GM12878 (cell line): Measurements from ENCODE around the gene C1R. TPM values are rescaled to one million over a fixed set of nuclear protein-coding genes. Genes with fewer than 3 reads are reported as not detected.

Source experiments
- ATAC-seq: fragments of 200-7000 bp; cut with Tn5 transposase; 3 replicates; pipeline ENCODE4 v1.9.1; 2020; ENCODE audit warnings: mild to moderate bottlenecking, moderate library complexity
- BruUV-seq: library from RNA; stranded (reverse); fragments of 400-500 nt; replicated peaks from 2 replicates; lab custom pipeline; 2021; lab: Mats Ljungman, UMichigan
- CTCF ChIA-PET: fragments of 300-600 bp; sonication (Branson Sonifier 250); formaldehyde crosslinking; extraction: SDS; loops from one replicate; lab custom pipeline; 2021; ENCODE audit warnings: inconsistent platforms; lab: Yijun Ruan, JAX
- POLR2A ChIA-PET: fragments of 350-600 bp; formaldehyde crosslinking; extraction: SDS; loops from one replicate; lab custom pipeline; 2021; ENCODE audit warnings: inconsistent platforms; lab: Charles Lee
- RAD21 ChIA-PET: fragments of 300-600 bp; sonication (Branson Sonifier 250); formaldehyde crosslinking; loops from one replicate; lab custom pipeline; 2023; ENCODE audit warnings: antibody characterized with exemption; ENCODE audit not compliant: unreplicated experiment; lab: Charles Lee
- SMC1A ChIA-PET: fragments of 300-600 bp; sonication (Branson Sonifier 250); formaldehyde crosslinking; loops from one replicate; lab custom pipeline; 2023; ENCODE audit not compliant: unreplicated experiment, uncharacterized antibody; lab: Charles Lee
- DNase-seq: peaks from one replicate; pipeline ENCODE4 v3.0.0-alpha.2; 2011; ENCODE audit warnings: low read depth, low spot score
- FAIRE-seq: peaks from 3 replicates; lab custom pipeline; 2011; peaks lifted over from hg19 to GRCh38; lab: Jason Lieb, UNC
- H2AFZ ChIP-seq: 2 replicates; pipeline ENCODE4 v1.6.0; 2011; ENCODE audit warnings: low read depth, low read length, control low read depth; ENCODE audit not compliant: control insufficient read depth
- H3K27ac ChIP-seq: 2 replicates; pipeline ENCODE4 v1.5.1; 2011; ENCODE audit warnings: control low read depth; ENCODE audit not compliant: control insufficient read depth, insufficient read depth
- H3K27me3 ChIP-seq, 2 experiments: replicated peaks in 1 of 2; 2 replicates each; pipeline versions ENCODE4 v1.6.0 to v1.6.1; 2011; ENCODE audit warnings: low read length in 1 of 2; ENCODE audit not compliant: control insufficient read depth in 2 of 2, insufficient read depth in 2 of 2
- H3K36me3 ChIP-seq, 2 experiments: 2 replicates each; pipeline ENCODE4 v1.5.1; 2011; ENCODE audit warnings: low read length in 1 of 2; ENCODE audit not compliant: control insufficient read depth in 2 of 2, insufficient read depth in 2 of 2
- H3K4me1 ChIP-seq: 2 replicates; pipeline ENCODE4 v1.6.1; 2011; ENCODE audit warnings: mild to moderate bottlenecking, low read length, moderate library complexity, mixed read lengths; ENCODE audit not compliant: control insufficient read depth, insufficient read depth
- H3K4me2 ChIP-seq: 2 replicates; pipeline ENCODE4 v1.6.0; 2011; ENCODE audit warnings: control low read depth; ENCODE audit not compliant: control insufficient read depth, insufficient read depth
- H3K4me3 ChIP-seq: fragments of 200-600 bp; sonication (generic); 2 replicates; pipeline ENCODE4 v1.5.1; 2016
- H3K79me2 ChIP-seq: 2 replicates; pipeline ENCODE4 v1.6.0; 2011; ENCODE audit warnings: low read length; ENCODE audit not compliant: control insufficient read depth, insufficient read depth
- H3K9ac ChIP-seq: 2 replicates; pipeline ENCODE4 v1.8.0; 2011; ENCODE audit warnings: low read length, control low read depth, mixed read lengths; ENCODE audit not compliant: control insufficient read depth, insufficient read depth
- H3K9me3 ChIP-seq: replicated peaks from 3 replicates; pipeline ENCODE4 v1.5.1; 2011; ENCODE audit warnings: mild to moderate bottlenecking, low read length; ENCODE audit not compliant: control insufficient read depth, insufficient read depth
- H4K20me1 ChIP-seq: 2 replicates; pipeline ENCODE4 v1.6.0; 2011; ENCODE audit not compliant: control insufficient read depth, insufficient read depth
- DPF2 ChIP-seq: fragments of 450-650 bp; IDR thresholded peaks from 2 replicates; pipeline ENCODE4 v1.6.1; 2017; ENCODE audit warnings: mild to moderate bottlenecking
- ESRRA ChIP-seq: IDR thresholded peaks from 2 replicates; pipeline ENCODE4 v1.6.1; 2012; ENCODE audit warnings: mild to moderate bottlenecking, low read length, improper control_type of control experiment
- EZH2 ChIP-seq: IDR thresholded peaks from 2 replicates; pipeline ENCODE4 v1.6.1; 2012; ENCODE audit warnings: low read depth, mild to moderate bottlenecking, control low read depth, inconsistent platforms, low read length, borderline replicate concordance; ENCODE audit not compliant: control insufficient read depth
- FOS ChIP-seq: IDR thresholded peaks from 3 replicates; pipeline ENCODE4 v1.6.1; 2011; ENCODE audit warnings: borderline replicate concordance; ENCODE audit not compliant: insufficient read length; ENCODE audit errors: extremely low read depth
- HDGF ChIP-seq: fragments of 450-650 bp; IDR thresholded peaks from 2 replicates; pipeline ENCODE4 v1.6.1; 2016; ENCODE audit warnings: antibody characterized with exemption
- IKZF2 ChIP-seq, 2 experiments: fragments of 450-650 bp; IDR thresholded peaks; 2 replicates each; pipeline ENCODE4 v1.6.1; 2017; ENCODE audit warnings: mild to moderate bottlenecking in 2 of 2, moderate library complexity in 2 of 2
- IRF4 ChIP-seq: IDR thresholded peaks from 2 replicates; pipeline ENCODE4 v1.6.1; 2011; ENCODE audit warnings: low read depth, low read length
- MYC ChIP-seq: IDR thresholded peaks from 2 replicates; pipeline ENCODE4 v1.6.1; 2011; ENCODE audit warnings: mild to moderate bottlenecking, low read length, moderate library complexity, inconsistent platforms; ENCODE audit not compliant: insufficient read depth, insufficient replicate concordance, insufficient read length, severe bottlenecking
- NFYB ChIP-seq: IDR thresholded peaks from 2 replicates; pipeline ENCODE4 v1.6.1; 2011; ENCODE audit warnings: low read depth, mild to moderate bottlenecking, low read length, improper control_type of control experiment, moderate library complexity; ENCODE audit not compliant: insufficient read depth
- POLR2A ChIP-seq: IDR thresholded peaks from 2 replicates; pipeline ENCODE4 v1.6.1; 2011; ENCODE audit warnings: low read depth, mild to moderate bottlenecking, low read length
- RBBP5 ChIP-seq: fragments of 200-600 bp; sonication (generic); conservative IDR thresholded peaks from 2 replicates; pipeline ENCODE4 v1.6.1; 2016
- SRF ChIP-seq, 2 experiments: IDR thresholded peaks; 2 replicates each; pipeline ENCODE4 v1.6.1; 2011; ENCODE audit warnings: low read depth in 2 of 2, low read length in 2 of 2, mild to moderate bottlenecking in 1 of 2, moderate library complexity in 1 of 2
- SUZ12 ChIP-seq: fragments of 200-600 bp; sonication (generic); IDR thresholded peaks from one replicate; pipeline ENCODE4 v1.6.1; 2018; ENCODE audit warnings: antibody characterized with exemption, mild to moderate bottlenecking; ENCODE audit not compliant: unreplicated experiment
- ZBTB4 ChIP-seq: fragments of 450-650 bp; formaldehyde crosslinking; IDR thresholded peaks from 2 replicates; pipeline ENCODE4 v1.4.0; 2022; ENCODE audit warnings: mild to moderate bottlenecking, moderate library complexity
- WGBS: methylation state at CpG from one replicate; pipeline ENCODE4 v1.1.6; 2016; ENCODE audit warnings: low lambda C conversion rate; ENCODE audit not compliant: insufficient replicate concordance, insufficient coverage; ENCODE audit errors: missing lambda C conversion rate; 5-methylcytosine and 5-hydroxymethylcytosine counted together
- in situ Hi-C: fragments of 300-500 bp; cut with MboI; formaldehyde crosslinking; loops from 9 replicates; pipeline ENCODE4 v1.14.3; 2018; ENCODE audit warnings: mixed read lengths
- intact Hi-C: fragments of 100-400 bp; cut with micrococcal nuclease; formaldehyde crosslinking; loops from one replicate; pipeline ENCODE4 v1.14.2; 2022; ENCODE audit not compliant: unreplicated experiment
- polyA plus RNA-seq, 11 experiments: library from polyadenylated mRNA; depleted of rRNA in 4 of 11; unstranded in 6 of 11; stranded (reverse) in 5 of 11; fragments of >200 nt; fragmentation: Nextera tagmentation in 4 of 11; fragmentation: Illumina TruSeq in 1 of 11; extraction: Ambion mirVana in 4 of 11; extraction: Trizol in 1 of 11; gene quantifications; 1 replicate in 1 of 11; 2 replicates in 10 of 11; pipeline versions ENCODE4 v1.2.1 to v1.2.3, GENCODE V29; 2011 to 2016; ENCODE audit warnings: inconsistent platforms in 2 of 11, missing spikeins in 2 of 11, low read depth in 1 of 11
- total RNA-seq, 4 experiments: library from RNA; depleted of rRNA in 3 of 4; stranded (reverse); fragments of >200 nt in 3 of 4; fragmentation: Illumina TruSeq in 1 of 4; extraction: Trizol in 1 of 4; gene quantifications; 2 replicates each; pipeline versions ENCODE4 v1.2.1 to v1.2.3, GENCODE V29; 2013 to 2021

The C1R gene
- total and polyA plus RNA-seq, 10 of the 15 experiments (the other 5 are each of a cell fraction or from before 2014, with no cell fraction given): 0.31 to 1.9 (median 0.96) TPM; not detected in 1

- ChIA-PET SMC1A (no interaction called here), RAD21 (no interaction called here), POLR2A (no interaction called here), CTCF (interaction anchor here (1.4 to 1.7 kb wide), 2 partner anchors 12 to 21 kb away, joined by 4 to 7 read pairs; no protein-coding TSS in a partner anchor)
- no peak for FAIRE-seq
- H3K4me3 ChIP-seq: no peak overlapping the region
- H3K9me3 ChIP-seq: no peaks in the 10 kb centered on the region
- DNase-seq: no peak
- no TSS peak for BruUV-seq
- in situ Hi-C loops: no loop called here
- ATAC-seq: no peak
- peaks cover 12% of the 10 kb centered on the region for H3K4me1 ChIP-seq
- WGBS: 91% methylated on average over 12 of the region's 12 CpGs
- H3K27me3 ChIP-seq: no peaks in the 10 kb centered on the region
- H4K20me1 ChIP-seq: no peaks in the 10 kb centered on the region
- no peak overlapping the region for H3K4me2 ChIP-seq
- H3K9ac ChIP-seq: no peak overlapping the region
- TF ChIP-seq RBBP5 (no peak), IRF4 (no peak), POLR2A (peak; percentile 45; the same call in 1 of the 2 replicates), ESRRA (no peak)
- H3K36me3 ChIP-seq: peaks cover 7 to 10% of the 10 kb centered on the region in 2 experiments; a peak in 3 of 4 replicates
- no peak overlapping the region for H3K27ac ChIP-seq
- no peak overlapping the region for H2AFZ ChIP-seq
- intact Hi-C loops: no loop called here
- no peaks in the 10 kb centered on the region for H3K79me2 ChIP-seq
Observed at GRCh38 chr12:7134396-7135166, 42.3 kb upstream of the C1R start.

- Histone ChIP-seq H4K20me1 (no peaks in the 10 kb centered on the region), H3K4me2 (peak overlapping the region; percentile 62), H3K27me3 (no peaks in the 10 kb centered on the region), H3K27ac (no peak overlapping the region), H3K4me3 (peak overlapping the region; percentile 85), H3K9me3 (no peaks in the 10 kb centered on the region), H3K9ac (no peak overlapping the region), H3K79me2 (no peaks in the 10 kb centered on the region), H2AFZ (no peak overlapping the region), H3K36me3 (peaks cover 0 to 5% of the 10 kb centered on the region in 2 experiments; a peak in 3 of 4 replicates), H3K4me1 (peaks cover 13% of the 10 kb centered on the region)
- intact Hi-C loops (no loop called here), in situ Hi-C loops (no loop called here)
- ChIA-PET POLR2A (interaction anchor here (0.6 kb wide), 1 partner anchor 10 kb away, joined by 3 read pairs; no protein-coding TSS in a partner anchor), CTCF (interaction anchor here (0.6 to 1.8 kb wide), 6 partner anchors 9 to 113 kb away, joined by 3 to 8 read pairs (median 4); partner anchors contain the start of gene LPCAT3), SMC1A (interaction anchor here (0.9 kb wide), 1 partner anchor 18 kb away, joined by 3 read pairs; no protein-coding TSS in a partner anchor), RAD21 (interaction anchor here (1.2 kb wide), 1 partner anchor 24 kb away, joined by 3 read pairs; no protein-coding TSS in a partner anchor)
- 32% methylated on average over 6 of the region's 7 CpGs for WGBS
- ATAC-seq (peak; percentile 29), FAIRE-seq (no peak), DNase-seq (no peak)
- TSS peak; percentile 43 for BruUV-seq
- TF ChIP-seq HDGF (0 out of 2 replicates have a peak, but pooled peaks have one; percentile 27), IKZF2 (IDR thresholded peaks at IDR 0.05) (0 out of 4 replicates have a peak, but pooled peaks of 1 of the 2 experiments have one; percentile 24), EZH2 (no peak), SRF (IDR thresholded peaks at IDR 0.05; ENCODE audit: low read depth in 2 of 2, low read length in 2 of 2) (no peak), NFYB (no peak), FOS (no peak), ZBTB4 (CRISPR knock-in tag) (no peak), MYC (no peak), DPF2 (no peak), SUZ12 (no peak)
Observed at GRCh38 chr12:7131502-7131866, 39.2 kb upstream of the C1R start.
